ENCODE data around the gene DR1. TPM values are rescaled to one million over a fixed set of nuclear protein-coding genes. Genes with fewer than 3 reads are reported as not detected.

DR1 gene
- total RNA-seq, 3 donors from 2014 or later: 45.1 to 50.3 (median 47.4) TPM

DNA sequence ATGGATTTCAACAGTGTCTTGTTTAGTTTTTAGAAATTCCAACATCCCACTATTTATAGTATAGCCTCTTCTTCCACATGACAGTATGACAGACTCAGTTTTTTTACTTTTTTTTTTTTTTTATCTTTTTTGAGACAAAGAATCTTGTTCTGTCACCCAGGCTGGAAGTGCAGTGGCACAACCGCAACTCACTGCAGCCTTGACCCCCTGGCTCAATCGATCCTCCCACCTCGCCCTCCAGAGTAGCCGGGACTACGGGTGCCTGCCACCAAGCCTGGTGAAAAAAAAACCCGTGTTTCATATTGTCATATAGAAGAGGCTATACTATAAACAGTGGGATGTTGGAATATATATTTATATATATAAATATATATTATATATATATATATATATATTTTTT is 1.2 kb upstream of the DR1 start:
- intact Hi-C loops (cut with DNase I, micrococcal nuclease): no loop called here

DNA sequence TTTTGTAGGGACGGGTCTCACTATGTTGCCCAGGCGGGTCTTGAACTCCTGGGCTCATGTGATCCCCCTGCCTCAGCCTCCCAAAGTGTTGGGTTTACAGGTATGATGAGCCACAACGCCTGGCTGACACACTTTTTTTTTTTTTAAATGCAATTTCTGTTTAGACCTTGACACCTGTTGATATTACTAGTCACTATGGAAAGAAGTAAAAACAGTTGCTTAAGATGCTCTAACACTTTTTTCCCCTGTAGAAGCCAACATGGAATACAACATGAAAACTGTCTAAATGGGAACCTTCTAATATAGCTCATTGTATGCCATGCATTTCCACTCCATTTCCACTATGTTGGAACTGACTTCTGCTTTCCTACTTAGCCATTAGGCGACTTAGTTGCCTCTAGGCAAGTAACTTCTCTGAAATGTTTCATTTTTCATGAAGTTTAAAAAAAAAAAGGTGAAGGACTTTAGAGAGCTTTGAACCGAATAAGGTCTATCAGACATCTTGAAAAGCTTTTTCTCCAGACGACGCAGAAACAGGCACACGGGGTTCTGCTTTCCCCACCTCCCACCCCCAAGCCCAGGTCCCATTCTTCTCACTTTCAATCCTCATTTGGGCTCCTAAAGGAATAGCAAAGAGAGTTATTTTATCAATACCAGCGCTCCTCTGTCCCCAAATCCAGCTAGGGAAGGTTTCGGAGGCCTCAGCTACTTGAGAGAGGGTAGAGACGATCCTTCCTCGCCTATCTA is 648 bp upstream of the DR1 start:
- H3K4me1 ChIP-seq (ENCODE audit: low read depth): peaks cover 17% of the 10 kb centered on the region
- DNase-seq (no peak), ATAC-seq (peak; percentile 4)
- peak overlapping the region; percentile 88 for H3K4me3 ChIP-seq
- H3K36me3 ChIP-seq (ENCODE audit: low read depth): no peaks in the 10 kb centered on the region
- intact Hi-C loops (cut with DNase I, micrococcal nuclease): no loop called here
- TF ChIP-seq CTCF (IDR thresholded peaks at IDR 0.05): no peak
- H3K9me3 ChIP-seq: no peaks in the 10 kb centered on the region

More for the DNA sequence above, 1.2 kb upstream of the DR1 start:
- no peak overlapping the region for H3K4me3 ChIP-seq
- H3K9me3 ChIP-seq: no peaks in the 10 kb centered on the region
- H3K4me1 ChIP-seq (ENCODE audit: low read depth): peaks cover 12% of the 10 kb centered on the region
- ATAC-seq (no peak), DNase-seq (peak in 1 of 3 donors; percentile 55)
- no peak for TF ChIP-seq CTCF (IDR thresholded peaks at IDR 0.05)
- no peaks in the 10 kb centered on the region for H3K36me3 ChIP-seq (ENCODE audit: low read depth)

DNA sequence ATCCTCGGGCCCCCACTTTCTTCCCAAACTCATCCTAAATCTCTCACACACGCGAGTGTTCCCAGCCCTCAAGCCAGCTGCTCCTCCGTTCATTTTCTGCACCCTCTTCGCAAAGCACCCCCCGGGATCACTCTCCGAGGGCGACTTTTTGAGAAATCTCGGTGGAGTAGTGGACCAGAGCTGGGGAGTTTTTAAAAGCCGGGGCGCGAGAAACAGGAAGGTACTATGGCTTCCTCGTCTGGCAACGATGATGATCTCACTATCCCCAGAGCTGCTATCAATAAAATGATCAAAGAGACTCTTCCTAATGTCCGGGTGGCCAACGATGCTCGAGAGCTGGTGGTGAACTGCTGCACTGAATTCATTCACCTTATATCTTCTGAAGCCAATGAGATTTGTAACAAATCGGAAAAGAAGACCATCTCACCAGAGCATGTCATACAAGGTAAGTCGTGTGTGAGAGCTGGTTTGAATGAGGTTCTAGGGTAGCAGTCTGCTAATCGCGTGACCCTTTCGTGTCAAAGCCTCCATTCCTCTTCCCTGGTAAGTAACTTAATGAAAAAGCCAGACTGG is 800 bp downstream of the DR1 start:
- intact Hi-C loops (cut with DNase I, micrococcal nuclease): no loop called here
- Histone ChIP-seq H3K9me3 (no peaks in the 10 kb centered on the region), H3K36me3 (ENCODE audit: low read depth) (no peaks in the 10 kb centered on the region), H3K4me3 (peak overlapping the region; percentile 88), H3K4me1 (ENCODE audit: low read depth) (peaks cover 26% of the 10 kb centered on the region)
- DNase-seq (peak in 1 of 3 donors; percentile 44), ATAC-seq (peak; percentile 54)
- TF ChIP-seq CTCF (IDR thresholded peaks at IDR 0.05): no peak

- H3K36me3 ChIP-seq (ENCODE audit: low read depth): no peaks in the 10 kb centered on the region
- intact Hi-C loops (cut with DNase I, micrococcal nuclease): no loop called here
- H3K4me1 ChIP-seq (ENCODE audit: low read depth): peaks cover 29% of the 10 kb centered on the region
- no peak for TF ChIP-seq CTCF (IDR thresholded peaks at IDR 0.05)
- no peak for ATAC-seq
- H3K4me3 ChIP-seq: peak overlapping the region; percentile 88
- no peaks in the 10 kb centered on the region for H3K9me3 ChIP-seq
- DNase-seq: no peak
Measured at GRCh38 chr1:93347334-93347899, 1.7 kb downstream of the DR1 start.

DNA sequence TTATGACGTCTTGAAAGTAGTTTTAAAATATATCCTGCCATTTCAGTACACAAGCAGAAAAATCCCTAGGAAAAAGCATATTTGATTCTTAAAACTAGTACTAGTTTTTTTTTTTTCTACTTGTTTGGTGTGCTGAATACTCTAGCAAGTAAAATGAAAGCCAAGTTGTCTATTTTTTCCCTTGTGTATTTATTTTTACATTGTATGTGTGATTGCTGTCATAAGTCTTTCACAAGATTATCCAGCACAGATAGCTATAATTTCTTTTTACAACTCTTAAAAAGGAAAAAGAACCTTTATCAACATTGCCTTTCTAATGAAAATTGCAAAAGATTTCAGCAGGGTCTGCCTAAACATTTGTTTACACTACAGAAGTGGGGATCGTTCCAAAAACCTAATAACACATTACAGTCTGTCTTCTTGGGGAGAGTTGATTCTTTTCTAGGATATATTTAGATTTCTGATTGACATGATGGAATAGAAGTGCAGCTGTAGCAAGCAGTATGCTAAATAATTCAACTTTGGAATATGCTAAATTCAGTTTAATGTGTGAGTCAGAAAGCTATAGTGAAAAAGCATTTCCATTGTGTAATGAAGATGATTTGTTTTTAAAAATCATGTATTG is 2.5 kb downstream of the DR1 start:
- DNase-seq (no peak), ATAC-seq (no peak)
- no peak for TF ChIP-seq CTCF (IDR thresholded peaks at IDR 0.05)
- no peak overlapping the region for H3K4me3 ChIP-seq
- intact Hi-C loops (cut with DNase I, micrococcal nuclease): no loop called here
- H3K9me3 ChIP-seq: no peaks in the 10 kb centered on the region
- peaks cover 29% of the 10 kb centered on the region for H3K4me1 ChIP-seq (ENCODE audit: low read depth)
- H3K36me3 ChIP-seq (ENCODE audit: low read depth): no peaks in the 10 kb centered on the region
